ENCODE results near the gene STARD8. TPM values are rescaled to one million over a fixed set of nuclear protein-coding genes. Genes with fewer than 3 reads are reported as not detected.
A peak's percentile ranks its signal among the peaks of the same experiment; 100 is the strongest.

STARD8 gene
- total RNA-seq, 1 donor from 2014 or later, result 1.7 TPM

DNA sequence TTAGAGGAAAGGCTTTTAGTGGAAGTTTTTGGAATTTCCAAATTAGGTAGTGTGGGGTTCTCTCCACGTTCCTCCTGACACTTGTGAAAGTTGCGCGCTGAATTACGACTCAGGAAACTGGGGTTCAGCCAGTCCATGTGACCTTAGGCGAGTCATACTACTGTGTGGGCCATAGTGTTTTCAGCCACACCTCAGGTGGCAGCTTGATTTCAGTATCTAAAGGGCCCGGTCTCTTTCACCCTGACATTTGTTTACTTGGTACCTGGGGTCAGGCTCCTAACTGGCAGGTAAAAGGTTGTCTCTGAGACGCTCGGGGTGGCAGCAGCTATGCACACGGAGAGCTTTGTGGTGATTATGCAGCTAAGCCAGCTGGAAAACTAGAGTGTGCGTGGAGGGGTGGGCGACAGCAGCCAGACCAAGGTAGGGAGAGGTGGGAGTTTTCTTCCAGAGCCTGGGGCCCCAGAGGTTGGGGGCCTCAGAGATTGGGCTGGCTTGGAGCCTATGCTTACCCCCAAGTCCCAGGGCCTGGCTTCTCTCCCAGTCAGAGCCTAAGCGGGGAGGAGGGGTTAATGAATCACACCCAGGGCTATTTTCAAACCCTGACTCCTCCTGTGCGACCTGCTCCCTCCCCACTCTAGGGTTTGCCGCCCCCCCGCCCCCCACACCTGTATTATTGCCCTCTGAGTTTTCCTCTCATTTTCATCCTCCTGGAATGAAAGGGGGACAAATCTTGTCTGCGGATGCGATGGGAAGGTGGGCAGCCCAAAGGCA lies 47.2 kb downstream of the STARD8 start:
- no peak for DNase-seq (ENCODE audit: extremely low spot score, unreplicated experiment)
- H3K4me1 Mint-ChIP-seq (ENCODE audit: unreplicated experiment), result peaks cover 3% of the 10 kb centered on the region
- peak overlapping the region; percentile 62 for H3K4me3 Mint-ChIP-seq (ENCODE audit: unreplicated experiment)
- TF ChIP-seq, protein P1, sequence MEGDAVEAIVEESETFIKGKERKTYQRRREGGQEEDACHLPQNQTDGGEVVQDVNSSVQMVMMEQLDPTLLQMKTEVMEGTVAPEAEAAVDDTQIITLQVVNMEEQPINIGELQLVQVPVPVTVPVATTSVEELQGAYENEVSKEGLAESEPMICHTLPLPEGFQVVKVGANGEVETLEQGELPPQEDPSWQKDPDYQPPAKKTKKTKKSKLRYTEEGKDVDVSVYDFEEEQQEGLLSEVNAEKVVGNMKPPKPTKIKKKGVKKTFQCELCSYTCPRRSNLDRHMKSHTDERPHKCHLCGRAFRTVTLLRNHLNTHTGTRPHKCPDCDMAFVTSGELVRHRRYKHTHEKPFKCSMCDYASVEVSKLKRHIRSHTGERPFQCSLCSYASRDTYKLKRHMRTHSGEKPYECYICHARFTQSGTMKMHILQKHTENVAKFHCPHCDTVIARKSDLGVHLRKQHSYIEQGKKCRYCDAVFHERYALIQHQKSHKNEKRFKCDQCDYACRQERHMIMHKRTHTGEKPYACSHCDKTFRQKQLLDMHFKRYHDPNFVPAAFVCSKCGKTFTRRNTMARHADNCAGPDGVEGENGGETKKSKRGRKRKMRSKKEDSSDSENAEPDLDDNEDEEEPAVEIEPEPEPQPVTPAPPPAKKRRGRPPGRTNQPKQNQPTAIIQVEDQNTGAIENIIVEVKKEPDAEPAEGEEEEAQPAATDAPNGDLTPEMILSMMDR (IDR thresholded peaks at IDR 0.05), result no peak
- H3K36me3 Mint-ChIP-seq (ENCODE audit: unreplicated experiment), result no peaks in the 10 kb centered on the region
- H3K27me3 Mint-ChIP-seq (ENCODE audit: unreplicated experiment), result no peaks in the 10 kb centered on the region
- H3K9me3 Mint-ChIP-seq (ENCODE audit: unreplicated experiment), result peaks cover 8% of the 10 kb centered on the region
- no peak overlapping the region for H3K27ac Mint-ChIP-seq (ENCODE audit: unreplicated experiment)

DNA sequence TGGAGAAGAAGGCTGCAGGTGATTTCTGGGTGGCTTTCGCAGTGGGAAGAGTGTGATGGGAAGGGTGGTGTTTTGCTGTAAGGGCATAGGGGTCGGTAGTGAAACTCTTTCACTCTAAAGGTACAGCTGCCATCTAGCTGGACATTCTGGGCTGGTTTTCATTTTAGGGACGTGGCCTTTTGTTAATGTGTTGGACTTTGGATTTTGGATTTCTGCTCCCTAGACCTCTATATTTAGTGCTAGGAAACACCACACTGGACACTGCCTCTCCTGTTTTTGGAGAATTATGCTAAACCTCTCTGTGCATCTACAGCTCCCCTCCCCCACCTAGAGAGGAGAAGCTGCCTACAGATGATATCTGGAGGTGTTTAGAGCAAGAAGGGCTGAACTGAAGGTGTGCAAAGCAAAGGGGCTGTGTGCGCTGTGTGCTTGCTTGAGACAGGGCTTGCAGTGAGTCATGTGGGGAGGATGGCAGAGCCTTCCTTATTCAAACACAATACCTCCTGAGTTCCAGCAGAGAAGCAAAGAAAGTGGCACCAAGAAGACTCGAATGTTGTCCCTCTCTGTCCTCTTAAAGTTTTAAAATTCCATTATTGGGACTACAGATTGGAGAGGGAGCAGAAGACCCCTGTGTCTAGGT lies 47.9 kb downstream of the STARD8 start:
- DNase-seq (ENCODE audit: extremely low spot score, unreplicated experiment), result no peak
- H3K27ac Mint-ChIP-seq (ENCODE audit: unreplicated experiment), result no peak overlapping the region
- TF ChIP-seq, protein P1 (IDR thresholded peaks at IDR 0.05), result no peak
- H3K4me1 Mint-ChIP-seq (ENCODE audit: unreplicated experiment), result peaks cover 3% of the 10 kb centered on the region
- H3K9me3 Mint-ChIP-seq (ENCODE audit: unreplicated experiment), result peaks cover 8% of the 10 kb centered on the region
- no peaks in the 10 kb centered on the region for H3K36me3 Mint-ChIP-seq (ENCODE audit: unreplicated experiment)
- no peak overlapping the region for H3K4me3 Mint-ChIP-seq (ENCODE audit: unreplicated experiment)
- no peaks in the 10 kb centered on the region for H3K27me3 Mint-ChIP-seq (ENCODE audit: unreplicated experiment)

DNA sequence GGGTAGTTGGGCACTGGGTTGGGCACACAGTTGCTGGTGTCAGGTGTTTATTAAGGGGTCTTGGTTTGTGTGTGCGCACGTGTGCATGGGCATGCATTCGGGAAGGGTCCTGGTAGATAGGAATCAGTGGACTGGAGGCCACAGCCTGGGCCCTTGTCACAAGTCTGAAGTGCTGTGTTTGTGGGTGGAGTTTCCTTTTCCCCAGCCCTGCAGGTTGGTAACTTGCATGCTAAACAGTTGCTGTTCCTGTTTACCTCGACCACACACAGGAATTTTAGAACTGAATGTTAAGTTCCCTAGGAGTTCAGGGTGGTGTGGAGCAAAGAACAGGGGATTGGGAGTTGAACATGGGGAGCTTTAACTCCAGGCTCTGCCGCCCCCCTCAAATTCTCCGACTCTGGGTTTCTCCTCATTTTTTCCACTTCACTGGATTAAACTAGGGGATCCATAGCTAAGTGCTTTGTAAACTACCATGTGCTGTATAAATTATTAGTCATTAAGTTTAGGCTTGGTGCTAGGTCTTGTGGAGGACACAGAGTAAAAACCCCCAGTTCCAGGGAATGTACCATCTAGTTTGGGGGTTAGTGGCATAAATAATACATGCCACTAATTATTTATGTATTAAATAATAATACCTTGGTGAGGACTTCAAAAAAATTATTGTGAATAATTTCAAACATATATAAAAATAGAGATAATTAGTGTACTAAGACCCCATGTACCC lies 49.0 kb downstream of the STARD8 start:
- no peaks in the 10 kb centered on the region for H3K36me3 Mint-ChIP-seq (ENCODE audit: unreplicated experiment)
- DNase-seq (ENCODE audit: extremely low spot score, unreplicated experiment), result no peak
- H3K4me1 Mint-ChIP-seq (ENCODE audit: unreplicated experiment), result peaks cover 3% of the 10 kb centered on the region
- H3K27me3 Mint-ChIP-seq (ENCODE audit: unreplicated experiment), result no peaks in the 10 kb centered on the region
- peaks cover 3% of the 10 kb centered on the region for H3K9me3 Mint-ChIP-seq (ENCODE audit: unreplicated experiment)
- TF ChIP-seq, protein P1 (IDR thresholded peaks at IDR 0.05), result no peak
- H3K4me3 Mint-ChIP-seq (ENCODE audit: unreplicated experiment), result no peak overlapping the region
- no peak overlapping the region for H3K27ac Mint-ChIP-seq (ENCODE audit: unreplicated experiment)

DNA sequence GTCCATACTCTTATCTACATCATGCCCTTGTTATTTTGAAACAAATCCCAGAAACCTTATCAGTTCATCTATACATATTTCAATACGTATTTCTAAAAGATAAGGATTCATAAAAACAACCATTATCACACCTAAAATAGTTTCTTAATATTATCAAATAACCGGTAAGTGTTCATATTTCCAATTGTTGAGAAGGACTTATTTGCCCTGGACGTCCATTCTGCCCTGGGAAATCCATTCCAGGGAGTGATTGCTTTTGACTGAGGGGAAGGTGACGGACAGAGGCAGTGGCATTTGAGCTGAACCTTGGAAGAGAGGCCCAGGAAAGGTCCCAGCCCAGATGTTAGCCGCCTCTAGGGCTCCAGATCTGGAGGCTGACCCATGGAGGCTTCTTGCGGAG lies 49.6 kb downstream of the STARD8 start:
- no peaks in the 10 kb centered on the region for H3K36me3 Mint-ChIP-seq (ENCODE audit: unreplicated experiment)
- no peaks in the 10 kb centered on the region for H3K9me3 Mint-ChIP-seq (ENCODE audit: unreplicated experiment)
- no peak for DNase-seq (ENCODE audit: extremely low spot score, unreplicated experiment)
- no peaks in the 10 kb centered on the region for H3K27me3 Mint-ChIP-seq (ENCODE audit: unreplicated experiment)
- H3K4me3 Mint-ChIP-seq (ENCODE audit: unreplicated experiment), result no peak overlapping the region
- no peak overlapping the region for H3K27ac Mint-ChIP-seq (ENCODE audit: unreplicated experiment)
- TF ChIP-seq, protein P1 (IDR thresholded peaks at IDR 0.05), result no peak
- peaks cover 3% of the 10 kb centered on the region for H3K4me1 Mint-ChIP-seq (ENCODE audit: unreplicated experiment)
